Measurements from ENCODE around the gene TMEM69. TPM values are rescaled to one million over a fixed set of nuclear protein-coding genes. Genes with fewer than 3 reads are reported as not detected.
A peak's percentile ranks its signal among the peaks of the same experiment; 100 is the strongest.

The TMEM69 gene
- total and polyA plus RNA-seq, 2 of the 13 experiments (the other 11 are each of a cell fraction or from before 2014, with no cell fraction given), result 25.4 to 135 TPM

GRCh38 chr1:45686288-45687013 is 1.5 kb upstream of the TMEM69 start, which contains the start of gene GPBP1L1 (continued):
- TF ChIP-seq ZNF414 (CRISPR knock-in tag; IDR thresholded peaks at IDR 0.05) (no peak), ZSCAN31 (CRISPR knock-in tag; IDR thresholded peaks at IDR 0.05; ENCODE audit: low read depth) (peak; percentile 90), JARID2 (CRISPR knock-in tag; IDR thresholded peaks at IDR 0.05; ENCODE audit: insufficient replicate concordance) (peak; percentile 30), SMAD9 (CRISPR knock-in tag; IDR thresholded peaks at IDR 0.05) (0 out of 2 replicates have a peak, but pooled peaks have one; percentile 72), FOXO4 (CRISPR knock-in tag; conservative IDR thresholded peaks at IDR 0.05) (no peak), ZNF18 (CRISPR knock-in tag; IDR thresholded peaks at IDR 0.05; ENCODE audit: insufficient replicate concordance) (peak; percentile 56), SP1 (IDR thresholded peaks at IDR 0.05) (no peak), SP1 (CRISPR knock-in tag; IDR thresholded peaks at IDR 0.05) (peak; percentile 82), MED13 (CRISPR knock-in tag; IDR thresholded peaks at IDR 0.05) (peak; percentile 21; the same call in 1 of the 2 replicates), SMAD1 (CRISPR knock-in tag; IDR thresholded peaks at IDR 0.05; ENCODE audit: borderline replicate concordance, low read depth) (no peak), TFE3 (CRISPR knock-in tag; IDR thresholded peaks at IDR 0.05) (0 out of 2 replicates have a peak, but pooled peaks have one; percentile 45), HOXA3 (CRISPR knock-in tag; IDR thresholded peaks at IDR 0.05) (peak; percentile 80), ZUFSP (CRISPR knock-in tag; IDR thresholded peaks at IDR 0.05; ENCODE audit: borderline replicate concordance) (no peak), CHD2 (IDR thresholded peaks at IDR 0.05; ENCODE audit: low read depth, low read length) (no peak), FOSL2 (CRISPR knock-in tag; IDR thresholded peaks at IDR 0.05) (peak; percentile 6; the same call in 1 of the 2 replicates), POLR2A (IDR thresholded peaks at IDR 0.05; ENCODE audit: insufficient read depth in 1 of 2, low read depth in 2 of 2, low read length in 2 of 2) (peak; percentile 69 to 89), DRAP1 (CRISPR knock-in tag; IDR thresholded peaks at IDR 0.05) (peak; percentile 83), PAXIP1 (CRISPR knock-in tag; conservative IDR thresholded peaks at IDR 0.05) (0 out of 2 replicates have a peak, but pooled peaks have one; percentile 14)

Data from HepG2 (cell line).